ENCODE data around the gene SLC27A5. TPM values are rescaled to one million over a fixed set of nuclear protein-coding genes. Genes with fewer than 3 reads are reported as not detected.

The SLC27A5 gene
- total and polyA plus RNA-seq, 2 of the 13 experiments (the other 11 are each of a cell fraction or from before 2014, with no cell fraction given): 30.3 to 40.2 TPM

DNA sequence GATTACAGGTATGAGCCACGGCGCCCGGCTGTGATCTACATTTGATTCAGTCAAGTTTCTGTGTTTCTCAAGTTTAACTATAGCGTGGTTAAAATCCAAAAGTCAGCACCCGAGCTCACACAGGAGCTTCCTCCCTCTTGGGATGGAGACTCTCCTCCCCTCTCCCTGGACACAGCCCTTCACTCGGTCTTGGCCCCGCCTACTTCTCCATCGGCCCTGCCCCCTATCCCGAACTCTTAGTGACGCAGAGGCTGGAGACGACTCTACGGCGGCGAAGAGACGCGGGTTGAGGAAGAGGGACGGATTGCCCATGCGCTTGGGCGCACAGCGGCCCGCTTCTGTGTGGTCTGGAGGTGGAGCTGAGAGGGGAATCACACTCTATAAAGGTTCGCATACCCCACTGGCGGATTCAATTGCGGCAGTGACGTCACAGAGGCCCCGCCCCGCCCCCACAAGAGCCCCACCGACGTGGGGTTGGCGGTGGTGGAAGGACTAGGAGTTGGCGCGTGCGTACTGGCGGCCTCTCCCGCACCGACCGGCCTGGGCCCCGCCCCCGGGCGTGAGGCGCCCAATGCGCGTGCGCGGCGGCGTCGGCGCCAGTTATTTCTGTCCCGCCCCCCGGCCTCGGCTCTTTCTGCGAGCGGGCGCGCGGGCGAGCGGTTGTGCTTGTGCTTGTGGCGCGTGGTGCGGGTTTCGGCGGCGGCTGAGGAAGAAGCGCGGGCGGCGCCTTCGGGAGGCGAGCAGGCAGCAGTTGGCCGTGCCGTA is 32.2 kb upstream of the SLC27A5 start, which contains the start of gene TRIM28 (continued):
- TF ChIP-seq, protein P1, sequence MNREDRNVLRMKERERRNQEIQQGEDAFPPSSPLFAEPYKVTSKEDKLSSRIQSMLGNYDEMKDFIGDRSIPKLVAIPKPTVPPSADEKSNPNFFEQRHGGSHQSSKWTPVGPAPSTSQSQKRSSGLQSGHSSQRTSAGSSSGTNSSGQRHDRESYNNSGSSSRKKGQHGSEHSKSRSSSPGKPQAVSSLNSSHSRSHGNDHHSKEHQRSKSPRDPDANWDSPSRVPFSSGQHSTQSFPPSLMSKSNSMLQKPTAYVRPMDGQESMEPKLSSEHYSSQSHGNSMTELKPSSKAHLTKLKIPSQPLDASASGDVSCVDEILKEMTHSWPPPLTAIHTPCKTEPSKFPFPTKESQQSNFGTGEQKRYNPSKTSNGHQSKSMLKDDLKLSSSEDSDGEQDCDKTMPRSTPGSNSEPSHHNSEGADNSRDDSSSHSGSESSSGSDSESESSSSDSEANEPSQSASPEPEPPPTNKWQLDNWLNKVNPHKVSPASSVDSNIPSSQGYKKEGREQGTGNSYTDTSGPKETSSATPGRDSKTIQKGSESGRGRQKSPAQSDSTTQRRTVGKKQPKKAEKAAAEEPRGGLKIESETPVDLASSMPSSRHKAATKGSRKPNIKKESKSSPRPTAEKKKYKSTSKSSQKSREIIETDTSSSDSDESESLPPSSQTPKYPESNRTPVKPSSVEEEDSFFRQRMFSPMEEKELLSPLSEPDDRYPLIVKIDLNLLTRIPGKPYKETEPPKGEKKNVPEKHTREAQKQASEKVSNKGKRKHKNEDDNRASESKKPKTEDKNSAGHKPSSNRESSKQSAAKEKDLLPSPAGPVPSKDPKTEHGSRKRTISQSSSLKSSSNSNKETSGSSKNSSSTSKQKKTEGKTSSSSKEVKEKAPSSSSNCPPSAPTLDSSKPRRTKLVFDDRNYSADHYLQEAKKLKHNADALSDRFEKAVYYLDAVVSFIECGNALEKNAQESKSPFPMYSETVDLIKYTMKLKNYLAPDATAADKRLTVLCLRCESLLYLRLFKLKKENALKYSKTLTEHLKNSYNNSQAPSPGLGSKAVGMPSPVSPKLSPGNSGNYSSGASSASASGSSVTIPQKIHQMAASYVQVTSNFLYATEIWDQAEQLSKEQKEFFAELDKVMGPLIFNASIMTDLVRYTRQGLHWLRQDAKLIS (CRISPR knock-in tag; IDR thresholded peaks at IDR 0.05): no peak
- TF ChIP-seq, protein P2, sequence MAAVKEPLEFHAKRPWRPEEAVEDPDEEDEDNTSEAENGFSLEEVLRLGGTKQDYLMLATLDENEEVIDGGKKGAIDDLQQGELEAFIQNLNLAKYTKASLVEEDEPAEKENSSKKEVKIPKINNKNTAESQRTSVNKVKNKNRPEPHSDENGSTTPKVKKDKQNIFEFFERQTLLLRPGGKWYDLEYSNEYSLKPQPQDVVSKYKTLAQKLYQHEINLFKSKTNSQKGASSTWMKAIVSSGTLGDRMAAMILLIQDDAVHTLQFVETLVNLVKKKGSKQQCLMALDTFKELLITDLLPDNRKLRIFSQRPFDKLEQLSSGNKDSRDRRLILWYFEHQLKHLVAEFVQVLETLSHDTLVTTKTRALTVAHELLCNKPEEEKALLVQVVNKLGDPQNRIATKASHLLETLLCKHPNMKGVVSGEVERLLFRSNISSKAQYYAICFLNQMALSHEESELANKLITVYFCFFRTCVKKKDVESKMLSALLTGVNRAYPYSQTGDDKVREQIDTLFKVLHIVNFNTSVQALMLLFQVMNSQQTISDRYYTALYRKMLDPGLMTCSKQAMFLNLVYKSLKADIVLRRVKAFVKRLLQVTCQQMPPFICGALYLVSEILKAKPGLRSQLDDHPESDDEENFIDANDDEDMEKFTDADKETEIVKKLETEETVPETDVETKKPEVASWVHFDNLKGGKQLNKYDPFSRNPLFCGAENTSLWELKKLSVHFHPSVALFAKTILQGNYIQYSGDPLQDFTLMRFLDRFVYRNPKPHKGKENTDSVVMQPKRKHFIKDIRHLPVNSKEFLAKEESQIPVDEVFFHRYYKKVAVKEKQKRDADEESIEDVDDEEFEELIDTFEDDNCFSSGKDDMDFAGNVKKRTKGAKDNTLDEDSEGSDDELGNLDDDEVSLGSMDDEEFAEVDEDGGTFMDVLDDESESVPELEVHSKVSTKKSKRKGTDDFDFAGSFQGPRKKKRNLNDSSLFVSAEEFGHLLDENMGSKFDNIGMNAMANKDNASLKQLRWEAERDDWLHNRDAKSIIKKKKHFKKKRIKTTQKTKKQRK (IDR thresholded peaks at IDR 0.05; ENCODE audit: low read length): no peak
- TF ChIP-seq ZFP1 (CRISPR knock-in tag; IDR thresholded peaks at IDR 0.05) (0 out of 2 replicates have a peak, but pooled peaks have one; percentile 39), SKI (IDR thresholded peaks at IDR 0.05; ENCODE audit: partially characterized antibody) (peak; percentile 81), ZNF160 (CRISPR knock-in tag; IDR thresholded peaks at IDR 0.05) (peak; percentile 57; the same call in 1 of the 2 replicates), TGIF2 (CRISPR knock-in tag; IDR thresholded peaks at IDR 0.05) (no peak), CBX5 (CRISPR knock-in tag; IDR thresholded peaks at IDR 0.05; ENCODE audit: borderline replicate concordance) (no peak; the same call in 1 of the 2 replicates), MBD4 (IDR thresholded peaks at IDR 0.05; ENCODE audit: borderline replicate concordance, low read length) (no peak), ZNF703 (CRISPR knock-in tag; IDR thresholded peaks at IDR 0.05; ENCODE audit: borderline replicate concordance) (no peak), HNRNPH1 (optimal IDR thresholded peaks at IDR 0.05; ENCODE audit: low read depth, low read length) (no peak), ATF1 (CRISPR knock-in tag; IDR thresholded peaks at IDR 0.05) (peak; percentile 79), FOXJ3 (CRISPR knock-in tag; IDR thresholded peaks at IDR 0.05; ENCODE audit: borderline replicate concordance) (no peak), ZNF878 (CRISPR knock-in tag; IDR thresholded peaks at IDR 0.05) (no peak), DMAP1 (CRISPR knock-in tag; IDR thresholded peaks at IDR 0.05) (peak; percentile 56; the same call in 1 of the 2 replicates), ZNF256 (CRISPR knock-in tag; conservative IDR thresholded peaks at IDR 0.05) (0 out of 2 replicates have a peak, but pooled peaks have one; percentile 36), ATF7 (IDR thresholded peaks at IDR 0.05) (peak; percentile 81), ATF7 (CRISPR knock-in tag; IDR thresholded peaks at IDR 0.05) (no peak; the same call in 1 of the 2 replicates), ZSCAN22 (CRISPR knock-in tag; IDR thresholded peaks at IDR 0.05) (peak; percentile 81; the same call in 1 of the 2 replicates), RBM39 (IDR thresholded peaks at IDR 0.05; ENCODE audit: low read depth, low read length, poor library complexity, severe bottlenecking) (no peak), CBX1 (IDR thresholded peaks at IDR 0.05; ENCODE audit: low read depth) (peak; percentile 77), MAFG (CRISPR knock-in tag; IDR thresholded peaks at IDR 0.05) (no peak), MED13 (CRISPR knock-in tag; IDR thresholded peaks at IDR 0.05) (0 out of 2 replicates have a peak, but pooled peaks have one; percentile 54)
- TF ChIP-seq, protein P3, sequence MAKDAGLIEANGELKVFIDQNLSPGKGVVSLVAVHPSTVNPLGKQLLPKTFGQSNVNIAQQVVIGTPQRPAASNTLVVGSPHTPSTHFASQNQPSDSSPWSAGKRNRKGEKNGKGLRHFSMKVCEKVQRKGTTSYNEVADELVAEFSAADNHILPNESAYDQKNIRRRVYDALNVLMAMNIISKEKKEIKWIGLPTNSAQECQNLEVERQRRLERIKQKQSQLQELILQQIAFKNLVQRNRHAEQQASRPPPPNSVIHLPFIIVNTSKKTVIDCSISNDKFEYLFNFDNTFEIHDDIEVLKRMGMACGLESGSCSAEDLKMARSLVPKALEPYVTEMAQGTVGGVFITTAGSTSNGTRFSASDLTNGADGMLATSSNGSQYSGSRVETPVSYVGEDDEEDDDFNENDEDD (CRISPR knock-in tag; IDR thresholded peaks at IDR 0.05; ENCODE audit: borderline replicate concordance): peak; percentile 56; the same call in 1 of the 2 replicates

Data from HepG2 (cell line).